DMS53 treated with DMSO at 0.1 percent for 48 hours (cell line): ENCODE results near the gene NUTM2A.
A peak's percentile ranks its signal among the peaks of the same experiment; 100 is the strongest.
"Not testable (repeated sequence)": the region's sequence is repeated elsewhere in the genome, so short reads cannot be mapped to it uniquely, and the experiment has no call there.

Experiments
- DNase-seq: peaks from one replicate; lab custom pipeline; 2025; ENCODE audit not compliant: unreplicated experiment; lab: John Stamatoyannopoulos, UW

Gene NUTM2A

DNA sequence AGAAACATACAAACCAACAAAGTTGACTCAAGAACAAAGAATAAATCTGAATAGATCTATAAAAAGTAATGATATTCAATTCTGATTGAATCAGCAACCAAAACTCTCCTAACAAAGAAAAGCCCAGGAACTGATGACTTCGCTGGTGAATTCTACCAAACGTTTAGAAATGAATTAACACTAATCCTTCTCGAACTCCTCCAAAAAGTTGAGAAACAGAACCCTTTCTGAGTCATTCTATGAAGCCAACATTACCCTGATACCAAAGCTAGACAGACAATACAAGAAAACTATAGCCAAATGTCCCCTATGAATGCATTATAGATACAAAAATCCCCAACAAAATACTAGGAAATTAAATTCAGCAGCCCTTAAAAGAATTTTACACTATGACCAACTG lies 16.9 kb downstream of the NUTM2A start:
- not testable (repeated sequence) for DNase-seq

GRCh38 chr10:87247335-87247734 lies 22.1 kb downstream of the NUTM2A start:
- not testable (repeated sequence) for DNase-seq

DNA sequence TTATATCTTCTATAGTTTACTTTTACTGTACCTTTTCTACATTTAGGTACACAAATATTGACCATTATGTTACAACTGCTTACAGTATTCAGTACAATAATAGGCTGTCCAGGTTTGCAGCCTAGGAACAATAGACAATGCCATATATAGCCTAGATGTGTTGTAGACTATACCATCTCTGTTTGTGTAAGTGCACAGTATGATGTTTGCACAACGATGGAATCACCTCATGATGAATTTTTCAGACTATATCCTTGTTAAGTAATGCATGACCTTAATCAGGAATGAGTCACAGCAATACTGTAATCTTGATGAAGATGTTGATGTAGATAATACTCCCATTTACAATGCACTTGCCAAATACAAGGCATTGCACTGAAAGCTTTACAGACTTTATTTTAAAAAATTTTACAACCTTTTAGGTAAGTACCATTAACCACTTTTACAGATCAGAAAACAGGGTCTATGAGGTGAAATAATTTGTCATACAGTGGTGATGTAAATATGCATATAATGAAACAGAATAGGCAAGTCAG lies 23.6 kb downstream of the NUTM2A start:
- peak; percentile 66 for DNase-seq

DNA sequence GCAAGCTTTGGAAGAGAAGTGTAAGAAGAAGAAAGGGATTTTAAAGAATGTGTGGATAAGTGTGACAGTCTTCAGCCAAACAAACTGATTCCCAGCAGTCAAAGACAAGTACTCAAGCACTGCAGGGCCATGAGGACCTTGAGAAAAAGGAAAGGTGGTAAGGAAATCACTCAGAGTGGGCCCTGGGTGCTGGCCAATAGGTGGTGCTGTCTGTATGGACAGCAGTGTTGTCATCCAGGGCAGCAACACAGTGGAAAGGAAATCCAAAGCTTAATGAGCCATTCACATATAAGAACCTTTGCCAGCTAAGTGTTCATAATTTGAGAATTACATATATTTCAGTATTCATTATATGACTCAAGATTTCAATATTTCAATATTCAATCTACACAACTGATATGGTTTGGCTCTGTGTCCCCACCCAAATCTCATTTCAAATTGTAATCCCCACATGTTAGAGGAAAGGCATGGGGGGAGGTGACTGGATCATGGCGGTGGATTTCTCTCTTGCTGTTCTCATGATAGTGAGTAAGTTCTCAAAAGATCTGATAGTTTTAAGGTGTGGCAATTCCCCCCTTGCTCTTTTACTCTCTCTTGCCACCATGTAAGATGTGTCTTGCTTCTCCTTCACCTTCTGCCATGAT lies 55.6 kb downstream of the NUTM2A start:
- DNase-seq: not testable (repeated sequence)
